ENCODE data around the gene SPATA3.

SPATA3 gene

DNA sequence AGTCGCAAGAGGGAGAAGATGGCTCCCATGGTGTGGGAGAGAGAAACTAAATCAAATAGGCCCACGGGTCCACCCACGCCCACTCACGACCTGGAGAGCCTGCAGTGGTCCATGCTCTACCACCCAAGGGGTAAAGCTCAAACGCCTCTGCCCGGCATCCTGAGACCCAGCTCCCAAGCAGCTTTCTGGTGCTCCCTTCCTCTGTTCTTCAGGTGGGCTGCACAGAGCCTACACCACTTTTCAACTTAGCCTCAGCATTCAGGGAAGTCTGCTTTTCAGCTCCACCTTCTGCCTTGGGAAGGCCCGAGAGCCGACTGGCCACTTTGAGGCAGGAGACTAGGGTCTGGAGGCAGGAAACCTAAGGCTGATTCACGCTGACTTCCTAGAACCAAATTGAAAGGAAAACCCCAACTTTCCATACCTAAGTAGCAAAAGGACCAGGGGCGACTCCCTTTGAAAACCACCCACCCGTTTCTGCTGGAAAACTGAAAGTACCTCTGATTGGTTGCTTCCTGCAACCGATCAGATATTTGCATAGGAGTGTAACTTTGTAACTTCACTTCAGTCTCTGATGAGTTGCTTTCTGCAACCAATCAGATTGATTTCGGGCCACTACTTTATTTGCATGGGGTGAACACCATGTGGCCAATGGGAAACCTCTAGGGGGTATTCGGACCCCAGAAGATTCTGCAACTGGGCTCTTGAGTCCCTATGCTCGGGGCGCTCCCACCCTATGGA lies 26.8 kb upstream of the SPATA3 start:
- DNase-seq, result peak; percentile 30 to 44

DNA sequence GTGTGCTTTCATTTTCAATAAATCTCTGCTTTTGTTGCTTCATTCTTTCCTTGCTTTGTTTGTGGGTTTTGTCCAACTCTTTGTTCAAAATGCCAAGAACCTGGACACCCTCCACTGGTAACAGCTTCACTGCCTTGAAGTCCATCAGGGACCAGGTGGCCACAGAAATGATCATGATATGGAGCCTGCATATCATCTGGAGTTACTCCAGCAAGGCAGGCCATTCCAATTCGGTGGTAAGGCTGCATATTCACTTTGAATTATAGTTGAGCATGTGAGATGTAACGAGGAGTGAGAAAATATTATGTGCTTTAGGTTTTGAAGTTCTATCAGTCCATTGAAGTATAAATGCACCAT lies 26.3 kb upstream of the SPATA3 start:
- DNase-seq, result no peak

DNA sequence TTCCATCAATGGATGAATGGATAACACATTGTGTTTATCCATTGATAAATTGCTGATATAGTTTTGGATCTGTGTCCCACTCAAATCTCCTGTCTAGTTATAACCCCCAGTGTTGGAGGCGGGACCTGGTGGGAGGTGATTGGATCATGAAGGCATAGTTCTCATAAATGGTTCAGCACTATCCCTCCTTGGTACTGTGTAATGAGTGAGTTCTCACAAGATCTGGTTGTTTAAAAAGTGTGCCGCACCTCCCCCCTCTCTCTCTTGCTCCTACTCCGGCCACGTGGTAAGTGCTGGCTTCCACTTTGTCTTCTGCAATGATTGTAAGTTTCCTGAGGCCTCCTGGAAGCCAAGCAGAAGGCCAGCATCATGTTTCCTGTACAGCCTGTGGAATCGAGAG lies 23.9 kb upstream of the SPATA3 start:
- no peak for DNase-seq

DNA sequence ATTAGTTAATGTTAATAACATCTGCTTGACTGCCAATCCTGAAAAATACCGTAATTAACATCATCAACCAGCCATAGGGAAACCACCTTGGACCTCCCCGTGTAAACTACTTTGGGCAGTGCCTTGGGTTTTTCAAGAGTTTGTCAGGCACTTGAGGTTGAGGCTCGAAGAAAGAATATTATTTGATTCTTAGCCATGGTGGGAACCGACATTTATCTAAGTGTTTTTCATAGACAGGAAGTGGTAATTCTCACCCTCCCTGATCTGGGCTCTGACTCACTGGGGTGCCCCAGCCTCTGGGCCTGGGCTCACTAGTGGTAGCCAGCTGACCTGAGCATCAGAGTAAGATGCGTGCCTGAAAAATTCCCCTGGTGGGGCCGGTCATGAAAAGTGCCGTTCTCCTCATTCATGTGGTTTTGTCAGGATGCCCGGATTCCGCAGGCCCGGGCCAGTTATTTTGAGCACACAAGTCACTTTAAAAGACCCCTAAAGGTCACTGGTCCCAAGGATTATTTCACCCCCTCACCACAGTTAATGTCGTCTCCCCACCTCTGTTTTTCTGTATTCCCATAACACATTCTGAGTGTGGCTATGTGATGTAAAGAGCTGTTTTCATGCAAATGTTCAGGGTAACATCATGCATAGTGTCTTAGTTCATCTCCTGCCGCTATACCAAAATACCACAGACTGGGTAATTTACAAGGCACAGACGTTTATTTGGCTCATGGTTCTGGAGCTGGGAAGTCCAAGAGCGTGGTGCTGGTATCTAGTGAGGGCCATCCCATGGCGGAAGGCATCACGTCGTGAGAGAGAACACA lies 21.6 kb upstream of the SPATA3 start:
- peak; percentile 54 to 68 for DNase-seq

DNA sequence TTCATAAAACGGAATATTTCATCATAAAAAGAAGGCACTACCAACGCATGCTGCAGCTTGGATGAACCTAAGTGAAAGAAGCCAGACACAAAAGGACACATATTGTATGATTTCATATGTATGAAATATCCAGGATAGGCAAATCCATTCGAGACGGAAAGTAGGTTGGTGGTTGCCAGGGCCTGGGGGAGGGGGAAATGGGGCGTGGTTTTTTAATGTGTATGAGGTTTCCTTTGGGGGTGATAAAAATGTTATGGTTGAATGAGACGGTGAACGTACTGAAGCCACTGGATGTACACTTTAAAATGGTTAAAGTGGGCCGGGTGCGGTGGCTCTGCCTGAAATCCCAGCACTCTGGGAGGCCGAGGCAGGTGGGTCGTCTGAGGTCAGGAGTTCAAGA lies 20.0 kb upstream of the SPATA3 start:
- DNase-seq, result no peak

DNA sequence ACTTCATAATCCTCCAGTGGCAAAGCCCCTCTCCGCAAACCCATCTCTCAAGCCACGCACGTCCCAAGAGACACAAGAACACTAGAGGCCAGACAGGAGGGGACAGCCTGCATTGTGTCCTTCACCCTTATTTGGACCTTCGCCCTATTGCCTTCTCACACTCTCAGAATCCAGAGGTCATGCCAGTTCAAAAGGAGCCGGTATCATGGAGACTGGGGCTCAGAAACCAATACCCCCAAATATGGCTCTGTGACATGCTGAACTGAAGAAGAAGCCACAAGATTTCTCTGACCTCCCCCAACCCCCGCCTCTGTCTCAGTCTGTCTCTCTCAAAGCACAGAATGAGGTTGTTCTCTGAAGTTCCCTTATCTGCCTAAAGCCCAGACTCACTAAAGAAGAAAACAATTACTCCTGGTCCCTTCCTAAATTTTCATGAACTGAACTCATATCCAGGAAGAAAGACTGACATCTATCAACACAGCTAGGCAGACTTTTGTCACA lies 19.2 kb upstream of the SPATA3 start:
- DNase-seq, result no peak

DNA sequence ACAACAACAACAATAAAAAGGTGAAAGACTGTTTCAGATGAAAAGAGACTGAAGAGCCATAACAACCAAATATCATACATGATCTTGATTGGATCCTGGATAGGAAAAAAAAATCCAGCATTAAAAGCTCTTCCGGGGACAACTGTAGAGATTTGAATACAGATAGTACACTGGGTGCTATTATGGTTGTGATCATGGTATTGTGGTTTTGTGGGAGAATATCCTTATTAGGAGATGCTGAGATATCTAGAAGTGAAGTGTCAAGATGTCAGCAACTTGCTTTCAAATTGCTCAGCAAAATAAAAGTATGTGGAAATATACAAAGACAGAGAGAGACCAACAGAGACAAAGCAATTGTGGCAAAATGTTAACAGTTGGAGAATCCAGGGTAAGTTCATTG lies 15.5 kb upstream of the SPATA3 start:
- no peak for DNase-seq

DNA sequence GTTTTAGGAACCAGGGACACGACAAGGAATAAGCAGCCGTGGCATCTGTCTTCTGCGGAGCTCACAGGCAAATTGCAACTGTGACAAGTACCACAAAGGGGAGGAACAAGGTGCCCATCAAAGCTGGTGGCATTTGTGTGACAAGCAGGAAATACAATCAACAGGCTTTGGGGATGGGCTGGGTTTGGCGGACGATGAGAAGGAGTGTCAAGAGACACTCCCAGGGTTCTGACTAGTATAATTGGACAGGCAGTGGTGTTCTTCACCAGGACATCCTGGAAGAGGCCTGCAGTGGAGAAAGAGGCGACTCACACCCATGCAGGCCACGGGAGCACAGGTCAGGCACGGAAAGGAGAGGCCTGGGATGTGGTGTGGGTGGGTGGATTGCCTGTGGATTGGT lies 14.2 kb upstream of the SPATA3 start:
- no peak for DNase-seq

DNA sequence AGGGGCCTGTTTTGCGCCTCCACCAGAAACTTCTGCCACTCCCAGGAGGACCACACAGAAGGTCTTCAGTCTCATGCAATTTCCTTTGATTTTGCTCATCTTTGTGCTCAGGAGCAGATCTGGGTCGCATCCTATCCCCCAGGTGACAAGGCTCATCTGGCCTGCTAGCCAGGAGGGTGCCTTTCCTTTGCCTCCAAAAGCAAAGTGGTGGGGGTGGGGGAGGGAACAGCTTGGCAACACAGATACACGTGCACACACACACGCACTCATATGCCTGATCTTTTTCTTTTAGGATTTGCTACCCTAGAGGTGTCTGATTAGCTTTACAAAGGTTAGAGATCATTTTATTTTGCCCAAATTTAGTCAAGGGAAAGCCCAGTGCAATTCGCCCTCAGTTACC lies 13.8 kb upstream of the SPATA3 start:
- no peak for DNase-seq

DNA sequence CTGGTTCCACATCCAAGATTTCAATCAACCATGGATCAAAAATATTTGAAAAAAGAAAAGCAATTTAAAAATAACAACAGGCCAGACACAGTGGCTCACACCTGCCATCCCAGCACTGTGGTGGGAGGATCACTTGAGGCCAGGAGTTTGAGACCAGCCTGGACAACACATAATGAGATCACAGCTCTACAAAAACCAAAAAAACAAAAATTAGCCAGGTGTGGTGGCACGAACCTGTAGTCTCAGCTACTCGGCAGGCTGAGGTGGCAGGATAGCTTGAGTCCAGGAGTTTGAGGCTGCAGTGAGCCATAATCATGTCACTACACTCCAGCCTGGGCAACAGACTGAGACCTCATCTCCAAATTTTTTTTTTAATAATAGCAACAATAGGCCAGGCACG lies 13.4 kb upstream of the SPATA3 start:
- no peak for DNase-seq

DNA sequence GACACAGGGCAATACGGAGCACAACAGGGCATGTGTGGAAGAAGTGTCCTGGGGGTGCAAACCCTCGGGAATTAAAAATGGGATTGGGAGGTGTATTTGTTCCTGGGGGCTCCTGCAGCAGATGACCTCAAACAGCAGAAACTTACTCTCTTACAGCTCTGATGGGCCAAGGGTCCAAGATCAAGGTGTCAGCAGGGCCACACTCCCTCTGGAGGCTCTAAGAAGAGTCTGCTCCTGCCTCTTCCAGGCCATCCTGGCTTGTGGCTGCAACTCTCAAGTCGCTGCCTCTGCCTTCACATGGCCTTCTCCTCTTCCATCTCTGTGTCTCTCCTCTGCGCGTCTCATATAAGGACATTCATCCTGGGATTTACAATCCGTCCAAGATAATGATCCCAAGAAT lies 12.4 kb upstream of the SPATA3 start:
- DNase-seq, result no peak

DNA sequence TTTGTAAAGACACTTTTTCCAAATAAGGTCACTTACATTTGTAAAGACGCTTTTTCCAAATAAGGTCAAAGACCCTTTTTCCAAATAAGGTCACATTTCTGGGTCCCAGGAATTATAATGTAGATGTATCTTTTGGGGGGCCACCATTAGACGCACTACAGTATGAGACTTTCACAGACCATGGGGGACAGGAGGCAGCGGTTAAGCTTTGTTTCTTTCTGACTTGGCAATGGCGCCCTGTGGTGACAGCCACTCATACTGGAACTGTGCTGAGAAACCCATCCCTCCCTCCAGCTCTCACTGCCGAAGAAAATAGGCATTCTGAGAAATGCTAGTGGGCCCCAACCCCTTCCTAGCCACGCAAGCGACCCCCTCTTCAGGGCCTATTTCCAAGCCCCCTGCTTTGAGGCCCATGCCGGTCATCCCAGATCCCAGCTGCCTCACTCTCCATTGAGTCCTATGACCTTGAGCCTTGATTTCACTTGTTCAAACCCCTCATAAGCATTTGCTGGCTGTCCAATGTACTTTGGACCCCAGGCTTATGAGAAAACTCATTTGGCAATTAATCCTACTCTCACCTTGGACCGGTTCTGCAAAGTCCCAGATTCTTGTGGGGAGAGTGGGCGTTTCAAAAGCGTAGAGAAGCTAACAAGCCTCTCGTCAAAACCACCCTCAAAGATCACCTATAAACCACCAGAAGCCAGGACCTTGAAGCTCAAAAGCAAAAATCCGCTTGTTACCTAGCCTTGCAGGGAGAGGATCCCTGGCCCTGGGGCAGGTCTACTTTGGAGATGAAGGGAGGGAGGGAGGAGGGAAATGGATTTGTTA lies 11.3 kb upstream of the SPATA3 start:
- no peak for DNase-seq

DNA sequence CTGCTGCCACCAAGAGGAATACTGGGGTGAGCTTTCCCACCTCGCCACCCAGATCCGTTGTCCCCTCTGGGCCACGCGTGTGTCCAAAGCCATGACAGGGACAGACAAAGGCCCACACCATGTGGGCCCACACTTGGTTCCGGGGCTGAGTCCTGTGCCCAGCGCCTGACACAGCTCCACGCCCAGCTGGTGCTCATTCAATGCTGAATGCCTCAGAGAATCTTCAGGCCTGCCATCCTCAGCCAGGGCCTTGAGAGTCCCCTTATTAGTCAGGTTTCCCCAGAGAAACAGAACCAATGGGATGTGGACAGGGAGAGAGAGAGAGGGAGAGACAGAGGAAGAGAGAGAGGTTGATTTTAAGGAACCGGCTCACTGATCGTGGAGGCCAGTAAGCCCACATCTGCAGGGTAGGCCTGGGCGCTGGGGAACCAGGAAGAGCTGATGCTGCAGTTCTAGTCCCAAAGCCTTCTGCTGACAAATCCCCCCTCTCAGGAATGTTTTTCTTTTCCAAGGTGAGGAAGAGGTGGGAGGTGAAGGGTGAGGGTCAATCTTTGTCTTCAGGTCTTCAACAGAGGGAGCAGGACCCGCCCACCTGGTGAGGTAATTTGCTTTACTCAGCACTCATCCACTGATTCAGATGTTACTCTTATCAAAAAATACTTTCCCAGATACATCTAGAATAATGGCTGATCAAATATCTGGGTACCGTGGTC lies 10.2 kb upstream of the SPATA3 start:
- no peak for DNase-seq

DNA sequence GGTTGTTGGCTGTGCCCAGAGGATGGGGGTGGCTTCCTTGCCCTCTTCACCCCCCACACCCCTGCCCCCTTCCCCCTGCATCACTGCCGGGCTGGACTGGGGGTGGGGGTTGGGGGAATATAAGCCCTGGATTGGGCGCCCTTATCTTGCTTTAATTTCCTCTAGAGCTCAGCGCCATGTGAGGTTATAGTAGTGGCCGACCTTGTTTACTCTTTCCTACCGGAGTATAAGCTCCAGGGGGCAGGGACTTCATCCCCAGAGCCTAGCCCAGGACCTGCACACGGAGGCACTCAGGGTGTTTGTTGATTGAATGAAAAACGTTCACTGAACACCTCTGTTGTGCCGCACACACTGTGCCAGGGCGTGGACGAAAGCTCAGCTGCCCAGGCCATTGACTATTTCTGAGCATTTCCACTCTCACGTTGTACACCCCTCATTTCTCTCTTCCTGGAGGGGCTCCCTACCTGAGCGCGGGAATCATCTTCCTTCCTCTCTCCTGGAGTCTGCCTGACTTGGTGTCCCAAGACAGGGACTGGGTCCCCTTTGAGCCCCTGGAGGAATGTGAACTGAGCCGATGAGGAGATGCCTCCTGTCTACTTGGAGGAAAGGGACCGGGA lies 9.3 kb upstream of the SPATA3 start:
- no peak for DNase-seq

DNA sequence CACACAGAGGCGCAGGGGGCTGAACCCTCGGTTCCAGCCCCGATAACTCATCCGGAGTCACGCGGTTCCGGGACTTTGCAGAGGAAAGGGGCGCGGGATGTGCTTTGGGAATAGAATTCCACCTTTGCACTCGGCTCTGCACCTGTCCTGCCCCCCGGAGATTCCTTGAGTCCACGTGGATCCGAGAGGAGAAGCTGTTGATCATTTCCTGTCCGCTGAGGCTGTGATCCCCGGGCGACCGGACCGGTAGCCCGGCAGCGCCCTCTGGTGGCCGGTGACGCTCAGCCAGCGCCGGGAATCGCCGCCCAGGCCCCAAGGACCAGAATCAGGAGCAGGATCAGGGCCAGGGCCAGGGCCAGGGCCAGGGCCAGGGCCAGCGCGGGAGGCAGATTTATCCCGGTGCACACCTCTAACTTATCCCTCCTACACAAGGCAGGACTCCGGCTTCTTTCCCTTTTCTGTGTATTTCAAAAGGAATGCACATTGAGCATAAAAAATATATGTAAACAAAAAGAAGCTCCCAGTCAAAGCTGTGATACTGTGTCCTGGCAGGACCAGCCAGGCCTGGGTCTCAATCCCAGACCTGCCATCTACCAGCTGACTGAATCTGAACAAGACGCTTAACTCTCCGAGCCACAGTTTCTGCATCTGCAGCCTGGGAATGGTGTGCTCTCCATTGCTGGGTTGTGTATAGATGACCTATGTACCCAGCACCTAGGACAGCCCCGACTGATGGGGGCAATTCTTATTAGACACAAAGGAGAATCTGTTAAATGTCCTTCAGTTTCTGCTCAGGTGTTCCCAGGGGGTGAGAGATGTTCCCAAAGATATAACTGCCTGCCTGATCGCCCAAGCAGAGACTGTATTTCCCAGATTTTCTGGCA lies 8.5 kb upstream of the SPATA3 start:
- peak; percentile 54 to 93 for DNase-seq

DNA sequence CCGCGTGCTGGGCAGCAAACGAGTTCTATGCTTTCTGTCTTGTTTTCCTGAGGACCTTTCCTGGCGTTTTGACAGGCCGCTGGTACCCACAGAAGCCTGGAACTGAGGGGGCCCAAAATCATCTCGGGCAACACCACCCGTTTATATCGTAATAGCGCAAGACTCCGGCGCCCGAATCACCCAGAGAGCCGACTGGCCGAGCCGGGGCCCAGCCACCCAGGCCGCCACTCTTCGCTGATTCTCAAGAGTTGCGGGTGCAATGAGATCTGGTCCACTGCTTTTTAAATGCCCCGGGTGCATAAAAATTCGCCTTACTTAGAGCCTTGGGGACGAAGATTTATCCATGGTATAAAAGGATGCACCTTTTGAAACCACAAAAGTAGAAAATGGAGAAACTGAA lies 6.2 kb upstream of the SPATA3 start:
- DNase-seq, result no peak

DNA sequence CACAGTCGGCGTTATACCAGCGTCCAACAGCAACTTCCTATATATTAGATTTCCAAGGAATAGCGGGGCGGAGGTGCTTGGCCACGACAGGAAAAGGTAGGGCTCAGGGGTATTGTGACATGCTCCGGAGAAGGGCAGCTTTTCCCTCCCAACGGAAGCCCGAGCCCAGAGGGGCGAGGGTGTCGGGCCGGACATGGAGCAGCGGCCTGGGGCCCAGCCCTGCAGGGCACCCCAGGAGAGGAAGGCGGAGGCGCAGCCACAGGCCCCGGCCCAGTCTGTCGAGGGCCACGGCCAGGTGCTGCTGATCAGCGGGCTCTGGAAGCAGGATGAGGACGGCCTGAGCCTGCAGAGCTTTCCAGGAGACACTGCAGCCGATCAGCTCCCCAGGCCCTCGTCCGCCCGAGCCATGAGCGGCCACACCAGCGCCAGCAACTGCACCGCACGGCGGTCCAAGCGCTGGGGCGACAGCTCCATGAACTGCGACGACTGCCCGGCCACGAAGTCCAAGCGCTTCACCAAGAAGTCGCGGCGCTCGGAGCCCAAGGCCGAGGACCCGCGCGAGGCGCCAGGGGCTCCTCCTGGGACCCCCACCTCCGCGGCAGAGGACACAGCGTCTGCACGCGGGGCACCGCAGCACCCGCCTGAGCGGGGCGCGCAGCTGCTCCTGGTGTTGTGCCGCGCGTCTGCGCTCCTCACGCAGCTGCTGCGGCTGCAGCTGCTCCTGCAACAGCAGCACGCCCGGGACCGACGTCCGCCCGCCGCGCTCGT lies 5.6 kb upstream of the SPATA3 start:
- DNase-seq, result no peak

DNA sequence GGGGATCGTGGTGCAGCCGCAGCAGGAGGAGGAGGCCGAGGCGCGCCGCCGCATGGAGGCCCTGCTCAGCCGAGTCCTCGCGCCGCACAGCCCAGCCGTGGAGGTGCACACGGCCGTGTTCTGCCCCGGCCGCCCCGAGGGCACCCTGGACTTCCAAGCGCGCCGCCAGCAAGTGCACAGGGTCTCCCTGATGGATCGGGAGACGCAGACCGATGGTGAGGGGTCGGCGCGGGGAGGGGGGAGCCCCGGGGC lies 5.1 kb upstream of the SPATA3 start:
- no peak for DNase-seq

DNA sequence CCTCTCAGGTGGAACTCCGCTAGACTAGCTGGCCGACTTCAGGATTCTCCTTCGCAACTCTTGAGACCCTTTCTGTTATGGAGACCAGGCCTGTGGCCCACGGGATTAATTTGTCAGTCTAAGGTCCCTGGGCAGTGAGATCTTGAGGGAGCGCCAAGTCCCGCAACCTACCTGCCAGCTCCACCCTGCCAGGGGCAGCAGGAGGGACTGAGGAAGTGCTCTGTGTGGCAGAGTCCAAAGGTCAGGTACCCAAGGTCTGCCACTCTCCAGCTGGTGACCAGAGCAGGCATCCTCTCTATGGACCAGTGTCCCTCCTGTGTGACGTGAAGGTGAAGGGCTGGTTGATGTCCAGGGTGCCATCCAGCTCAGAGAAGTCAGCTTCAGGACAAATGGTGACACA lies 4.3 kb upstream of the SPATA3 start:
- no peak for DNase-seq

DNA sequence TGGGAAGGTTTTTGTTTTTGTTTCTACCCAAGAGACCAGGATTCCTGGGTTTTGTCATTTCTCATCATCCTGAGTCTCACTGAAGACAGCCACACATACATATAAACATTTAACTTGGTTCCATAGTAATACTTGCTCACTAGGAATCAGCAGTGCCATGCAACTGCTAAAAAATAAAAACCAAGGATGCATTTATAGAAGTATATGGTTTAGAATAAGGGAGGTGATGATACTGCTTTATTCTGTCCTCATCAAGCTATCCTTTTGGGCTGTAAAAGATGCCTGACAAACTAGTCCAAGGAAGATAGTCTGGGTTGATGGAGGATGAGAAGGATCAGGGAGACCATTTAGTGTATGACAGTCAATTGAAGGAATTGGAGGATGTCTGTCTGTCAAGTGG lies 740 bp downstream of the SPATA3 start:
- DNase-seq, result no peak

DNA sequence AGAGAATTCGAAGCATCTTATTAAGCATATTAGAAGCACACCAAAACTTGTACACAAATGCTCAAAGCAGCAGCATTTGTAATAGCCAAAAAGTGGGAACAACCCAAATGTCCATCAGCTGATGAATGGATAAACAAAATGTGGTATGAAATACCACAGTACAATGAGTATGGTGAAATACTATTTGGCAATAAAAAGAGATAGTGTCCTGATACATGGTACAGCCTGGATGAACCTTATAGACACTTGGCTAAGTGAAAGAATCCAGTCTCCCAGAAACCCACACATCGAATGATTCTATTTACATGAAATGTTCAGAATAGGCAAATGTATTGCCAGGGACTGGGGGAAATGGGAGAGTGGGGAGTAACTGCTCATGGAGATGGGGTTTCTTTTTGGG lies 3.0 kb downstream of the SPATA3 start:
- DNase-seq, result no peak
